Cardiac fibroblast (primary cell): ENCODE data around the gene MLANA.

Source experiments
- DNase-seq, 2 donors: peaks; one replicate each; pipeline versions ENCODE4 v3.0.0 to v3.0.0-alpha.2; 2010; ENCODE audit warnings: low read depth in 2 of 2
- H3K4me3 ChIP-seq, 2 donors: replicated peaks in 1 of 2; 1 replicate in 1 of 2; 2 replicates in 1 of 2; pipeline ENCODE4 v1.5.1; 2011; ENCODE audit warnings: low read depth in 2 of 2, low read length in 2 of 2, mild to moderate bottlenecking in 2 of 2, moderate library complexity in 1 of 2
- TF ChIP-seq, protein P1 (sequence below): IDR thresholded peaks from one replicate; pipeline ENCODE4 v1.5.1; 2011; ENCODE audit warnings: low read depth, mild to moderate bottlenecking, low read length, inconsistent platforms

The MLANA gene

DNA sequence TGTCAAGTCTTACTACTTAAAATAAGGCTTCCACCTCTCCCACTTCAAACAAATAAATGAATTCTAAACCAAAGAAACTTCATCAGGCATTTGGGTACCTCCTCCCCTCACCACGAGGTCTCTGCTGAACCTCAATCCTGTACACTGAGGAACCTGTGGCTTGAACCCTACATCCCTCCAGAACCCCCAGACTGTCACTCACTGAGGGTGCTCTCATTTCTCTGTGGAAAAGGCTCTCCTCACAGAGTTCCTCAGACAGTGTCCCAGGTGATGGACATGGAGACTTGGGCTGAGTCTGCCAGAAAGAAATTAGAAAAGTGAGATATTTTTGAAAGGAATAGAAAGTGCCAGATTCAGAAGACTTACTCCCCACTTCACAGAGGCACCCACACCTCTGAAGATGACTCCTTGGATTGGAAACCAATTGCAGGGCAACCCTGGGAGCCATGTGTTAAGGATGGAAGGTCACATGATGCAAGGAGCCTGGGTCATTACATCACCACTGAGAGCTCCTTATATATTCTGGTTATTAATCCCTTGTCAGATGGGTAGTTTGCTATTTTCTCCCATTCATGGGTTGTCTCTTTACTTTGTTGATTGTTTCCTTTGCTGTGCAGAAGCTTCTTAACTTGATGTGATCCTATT is 19.8 kb downstream of the MLANA start:
- no peak overlapping the region for H3K4me3 ChIP-seq
- peak in 1 of 2 donors; percentile 20 for DNase-seq
- TF ChIP-seq, protein P1, sequence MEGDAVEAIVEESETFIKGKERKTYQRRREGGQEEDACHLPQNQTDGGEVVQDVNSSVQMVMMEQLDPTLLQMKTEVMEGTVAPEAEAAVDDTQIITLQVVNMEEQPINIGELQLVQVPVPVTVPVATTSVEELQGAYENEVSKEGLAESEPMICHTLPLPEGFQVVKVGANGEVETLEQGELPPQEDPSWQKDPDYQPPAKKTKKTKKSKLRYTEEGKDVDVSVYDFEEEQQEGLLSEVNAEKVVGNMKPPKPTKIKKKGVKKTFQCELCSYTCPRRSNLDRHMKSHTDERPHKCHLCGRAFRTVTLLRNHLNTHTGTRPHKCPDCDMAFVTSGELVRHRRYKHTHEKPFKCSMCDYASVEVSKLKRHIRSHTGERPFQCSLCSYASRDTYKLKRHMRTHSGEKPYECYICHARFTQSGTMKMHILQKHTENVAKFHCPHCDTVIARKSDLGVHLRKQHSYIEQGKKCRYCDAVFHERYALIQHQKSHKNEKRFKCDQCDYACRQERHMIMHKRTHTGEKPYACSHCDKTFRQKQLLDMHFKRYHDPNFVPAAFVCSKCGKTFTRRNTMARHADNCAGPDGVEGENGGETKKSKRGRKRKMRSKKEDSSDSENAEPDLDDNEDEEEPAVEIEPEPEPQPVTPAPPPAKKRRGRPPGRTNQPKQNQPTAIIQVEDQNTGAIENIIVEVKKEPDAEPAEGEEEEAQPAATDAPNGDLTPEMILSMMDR = no peak

DNA sequence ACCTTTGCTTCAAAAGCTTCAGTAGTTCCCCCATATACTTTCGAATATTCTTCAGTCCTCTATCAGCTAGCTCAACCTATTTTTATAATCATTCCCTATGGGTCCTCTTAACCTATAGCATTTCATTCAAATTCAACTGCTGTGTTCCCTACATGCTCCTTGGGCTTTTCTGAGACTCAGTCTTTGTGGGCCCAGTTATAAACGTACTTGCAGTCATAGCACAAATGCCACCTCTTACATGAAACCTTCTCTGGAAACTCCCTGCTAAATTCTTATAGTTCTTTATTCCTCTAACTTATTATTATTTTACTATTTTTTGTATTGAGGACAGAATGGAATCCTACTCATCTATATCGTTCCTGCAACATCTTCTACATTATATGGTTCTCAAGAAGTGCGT is 24.7 kb downstream of the MLANA start:
- no peak for DNase-seq
- H3K4me3 ChIP-seq = no peak overlapping the region
- TF ChIP-seq, protein P1 = no peak

DNA sequence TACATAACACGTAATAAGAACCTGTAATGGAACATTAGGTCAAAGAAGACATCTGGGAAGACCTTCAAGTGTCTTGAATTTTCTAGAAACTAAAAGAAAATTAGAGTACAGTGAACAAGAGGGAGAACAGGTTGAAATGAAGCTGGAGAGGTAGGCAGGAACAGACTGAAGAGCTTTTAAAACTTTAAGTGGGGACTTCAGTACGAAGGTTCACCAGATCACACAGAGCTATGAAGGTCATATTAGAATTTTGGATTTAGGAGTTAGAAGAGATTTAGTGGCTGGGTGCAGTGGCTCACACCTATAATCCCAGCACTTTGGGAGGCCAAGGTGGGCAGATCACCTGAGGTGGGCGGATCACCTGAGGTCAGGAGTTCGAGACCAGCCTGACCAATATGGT is 26.6 kb downstream of the MLANA start:
- TF ChIP-seq, protein P1 = no peak
- no peak overlapping the region for H3K4me3 ChIP-seq
- DNase-seq = no peak

DNA sequence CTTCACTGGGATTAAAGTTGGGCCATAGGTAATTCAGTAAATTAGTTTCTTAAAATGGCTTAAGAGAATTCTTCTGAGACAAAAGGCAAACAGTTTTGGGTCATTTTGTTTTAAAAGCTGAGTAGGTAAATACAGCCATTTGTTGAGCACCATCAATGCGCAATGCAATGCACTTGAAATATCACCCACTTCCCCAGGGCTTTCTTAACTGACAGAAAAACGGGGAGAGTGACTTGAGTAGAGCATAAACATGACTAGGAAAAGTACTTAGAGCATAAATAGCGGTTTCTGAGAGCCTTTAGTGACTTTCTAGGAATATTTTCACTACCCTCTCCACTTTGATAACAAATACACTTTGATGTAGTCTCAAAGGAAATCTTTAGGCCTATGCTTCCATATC is 27.2 kb downstream of the MLANA start:
- TF ChIP-seq, protein P1 = no peak
- no peak overlapping the region for H3K4me3 ChIP-seq
- DNase-seq = no peak

DNA sequence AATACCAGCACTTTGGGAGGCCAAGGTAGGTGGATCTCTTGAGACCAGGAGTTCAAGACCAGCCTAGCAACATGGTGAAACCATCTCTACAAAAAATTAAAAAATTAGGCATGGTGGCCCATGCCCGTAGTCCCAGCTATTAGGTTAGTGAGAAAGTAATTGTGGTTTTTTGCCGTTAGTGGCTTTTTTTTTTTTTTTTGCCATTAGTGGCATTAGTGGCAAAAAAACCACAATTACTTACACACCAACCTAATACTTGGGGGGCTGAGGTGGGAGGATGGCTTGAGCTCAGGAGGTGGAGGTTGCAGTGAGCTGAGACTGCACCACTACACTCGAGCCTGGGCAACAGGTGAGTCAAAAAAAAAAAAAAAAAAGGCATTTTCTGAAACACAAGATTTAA is 27.8 kb downstream of the MLANA start:
- TF ChIP-seq, protein P1 = no peak
- no peak for DNase-seq
- no peak overlapping the region for H3K4me3 ChIP-seq

DNA sequence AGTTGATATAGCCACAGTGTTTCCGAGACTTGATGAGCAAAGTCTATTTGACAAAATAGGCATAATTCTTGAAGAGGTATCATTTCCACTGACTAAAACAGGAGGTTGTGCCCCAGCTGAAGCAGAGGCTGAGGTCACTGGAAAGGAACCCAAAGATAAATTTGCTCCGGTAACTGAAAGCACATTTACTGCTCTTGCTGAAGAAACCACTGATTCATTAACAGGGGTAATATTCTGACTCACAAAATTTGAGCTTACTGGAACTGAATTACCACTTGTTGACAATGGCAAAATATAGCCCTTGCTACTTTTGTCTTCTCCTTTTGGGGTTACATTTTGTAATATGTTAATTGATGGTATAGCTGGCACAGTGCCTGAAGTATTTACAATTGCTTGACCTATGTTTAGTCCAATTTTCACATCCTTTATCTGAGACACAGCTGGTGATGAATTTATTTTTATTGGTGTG is 30.2 kb downstream of the MLANA start:
- TF ChIP-seq, protein P1 = no peak
- no peak overlapping the region for H3K4me3 ChIP-seq

DNA sequence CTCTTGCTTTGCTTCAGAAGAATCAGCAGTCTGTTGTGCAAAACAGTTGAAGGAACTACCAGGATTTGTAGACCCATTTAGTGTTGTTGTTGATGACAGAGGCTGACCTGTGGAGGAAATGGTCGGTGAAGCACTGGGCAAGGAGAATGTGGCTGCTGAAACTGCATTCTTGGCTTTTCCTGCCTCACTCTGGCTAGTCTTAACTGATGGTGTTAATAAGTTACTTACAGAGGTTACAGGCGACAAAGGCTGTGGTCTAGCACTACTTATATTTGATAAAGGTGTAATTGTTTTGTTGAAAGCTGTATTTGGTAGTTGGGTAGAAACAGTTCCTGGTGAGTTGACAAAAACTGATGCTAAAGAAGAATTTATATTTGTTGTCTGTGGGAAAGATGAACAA is 31.5 kb downstream of the MLANA start:
- no peak overlapping the region for H3K4me3 ChIP-seq
- TF ChIP-seq, protein P1 = no peak
- no peak for DNase-seq

More for the DNA sequence above, 30.2 kb downstream of the MLANA start:
- no peak for DNase-seq
